ENCODE measurements around the gene SCP2.

DNA sequence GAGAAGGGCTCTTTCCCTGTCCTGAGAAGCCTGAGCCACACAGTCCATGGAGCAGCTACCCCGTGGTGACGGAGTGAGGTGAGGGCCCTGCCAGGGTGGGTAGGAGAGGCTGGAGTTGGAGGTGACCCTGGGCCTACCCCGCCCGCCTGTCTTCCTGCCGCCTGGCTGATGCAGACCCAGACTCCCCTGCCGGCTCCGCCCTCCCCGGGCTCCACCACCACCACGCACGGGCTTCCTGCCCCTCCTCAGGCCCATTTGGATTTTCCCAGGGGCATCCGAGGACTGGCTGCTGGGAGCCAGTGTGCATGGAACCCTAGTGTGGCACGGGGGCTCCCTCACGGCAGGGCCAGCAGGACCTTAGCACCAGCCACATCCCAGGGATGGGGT is 167.4 kb downstream of the SCP2 start:
- no peak for TF ChIP-seq CTCF (conservative IDR thresholded peaks at IDR 0.05; ENCODE audit: low read depth, low read length)
- TF ChIP-seq EZH2 (IDR thresholded peaks at IDR 0.05; ENCODE audit: borderline replicate concordance, low read depth, low read length, poor library complexity, severe bottlenecking), result no peak

All from A673 (cell line).